CD14-positive monocyte (primary cell): ENCODE data around the gene PHRF1. TPM values are rescaled to one million over a fixed set of nuclear protein-coding genes. Genes with fewer than 3 reads are reported as not detected.
A peak's percentile ranks its signal among the peaks of the same experiment; 100 is the strongest.

Experiments
- DNase-seq, 3 donors: peaks; one replicate each; pipeline ENCODE4 v3.0.0-alpha.2; 2011 to 2022
- H2AFZ ChIP-seq: 2 replicates; pipeline ENCODE4 v1.6.0; 2012; ENCODE audit warnings: mild to moderate bottlenecking, low read depth, low read length, inconsistent platforms; ENCODE audit not compliant: insufficient read depth, poor library complexity, severe bottlenecking
- H3K27ac ChIP-seq, 2 donors: 1 replicate in 1 of 2; 2 replicates in 1 of 2; pipeline ENCODE4 v1.5.1; 2012 to 2013; ENCODE audit warnings: low read length in 2 of 2, control low read depth in 1 of 2, inconsistent platforms in 1 of 2, low read depth in 1 of 2, mild to moderate bottlenecking in 1 of 2
- H3K27me3 ChIP-seq, 2 donors: one replicate each; pipeline versions ENCODE4 v1.6.0 to v1.6.1; 2011 to 2013; ENCODE audit warnings: low read length in 2 of 2; ENCODE audit not compliant: control insufficient read depth in 2 of 2, insufficient read depth in 2 of 2
- H3K36me3 ChIP-seq, 2 donors: replicated peaks in 1 of 2; 1 replicate in 1 of 2; 2 replicates in 1 of 2; pipeline versions ENCODE4 v1.5.1 to v1.6.1; 2012 to 2013; ENCODE audit warnings: low read length in 2 of 2, control low read depth in 1 of 2, inconsistent platforms in 1 of 2, mild to moderate bottlenecking in 1 of 2; ENCODE audit not compliant: insufficient read depth in 2 of 2, control insufficient read depth in 1 of 2
- H3K4me1 ChIP-seq, 2 donors: 1 replicate in 1 of 2; 2 replicates in 1 of 2; pipeline versions ENCODE4 v1.5.1 to v1.6.1; 2012 to 2013; ENCODE audit warnings: low read length in 2 of 2, control low read depth in 1 of 2, inconsistent platforms in 1 of 2, mild to moderate bottlenecking in 1 of 2, moderate library complexity in 1 of 2; ENCODE audit not compliant: insufficient read depth in 2 of 2, control insufficient read depth in 1 of 2
- H3K4me2 ChIP-seq: replicated peaks from 2 replicates; pipeline ENCODE3; 2012; ENCODE audit warnings: low read length, moderate library complexity, mild to moderate bottlenecking; ENCODE audit not compliant: poor library complexity, severe bottlenecking; ENCODE audit errors: extremely low read depth
- H3K4me3 ChIP-seq, 3 experiments: fragments of 200-600 bp in 1 of 3; sonication (generic) in 1 of 3; replicated peaks in 1 of 3; 1 replicate in 2 of 3; 2 replicates in 1 of 3; pipeline ENCODE4 v1.5.1; 2011 to 2013; ENCODE audit warnings: low read length in 3 of 3, mild to moderate bottlenecking in 3 of 3, control low read depth in 2 of 3, low read depth in 2 of 3, inconsistent platforms in 1 of 3, moderate library complexity in 1 of 3
- H3K79me2 ChIP-seq: 2 replicates; pipeline ENCODE4 v1.6.0; 2012; ENCODE audit warnings: mild to moderate bottlenecking, control low read depth, inconsistent platforms, low read length, moderate library complexity; ENCODE audit not compliant: insufficient read depth
- H3K9ac ChIP-seq: 2 replicates; pipeline ENCODE4 v1.6.0; 2017; ENCODE audit warnings: low read length, mild to moderate bottlenecking; ENCODE audit not compliant: insufficient read depth, poor library complexity, severe bottlenecking
- H3K9me3 ChIP-seq, 2 donors: replicated peaks in 1 of 2; 1 replicate in 1 of 2; 2 replicates in 1 of 2; pipeline versions ENCODE4 v1.5.1 to v1.6.1; 2012 to 2013; ENCODE audit warnings: low read length in 2 of 2, control low read depth in 1 of 2; ENCODE audit not compliant: control insufficient read depth in 1 of 2, insufficient read depth in 1 of 2
- H4K20me1 ChIP-seq: 2 replicates; pipeline ENCODE4 v1.6.0; 2012; ENCODE audit warnings: mild to moderate bottlenecking, low read length, control low read depth, moderate library complexity; ENCODE audit not compliant: insufficient read depth
- H3K27ac Mint-ChIP-seq, 7 donors: one replicate each; pipeline ENCODE4 v1.8.0; 2020; ENCODE audit warnings: mild to moderate bottlenecking in 7 of 7, mixed read lengths in 7 of 7, moderate library complexity in 6 of 7, inconsistent platforms in 2 of 7
- H3K27me3 Mint-ChIP-seq, 3 donors: one replicate each; pipeline ENCODE4 v1.8.0; 2021 to 2022; ENCODE audit warnings: low read depth in 3 of 3, mild to moderate bottlenecking in 3 of 3, mixed read lengths in 3 of 3, moderate library complexity in 3 of 3, inconsistent platforms in 1 of 3
- H3K36me3 Mint-ChIP-seq, 2 donors: one replicate each; pipeline ENCODE4 v1.8.0; 2020; ENCODE audit warnings: mixed read lengths in 2 of 2, inconsistent platforms in 1 of 2, mild to moderate bottlenecking in 1 of 2
- H3K4me1 Mint-ChIP-seq: one replicate; pipeline ENCODE4 v1.8.0; 2020; ENCODE audit warnings: mild to moderate bottlenecking, mixed read lengths
- H3K4me3 Mint-ChIP-seq, 2 donors: one replicate each; pipeline ENCODE4 v1.8.0; 2020; ENCODE audit warnings: mild to moderate bottlenecking in 2 of 2, mixed read lengths in 2 of 2, moderate library complexity in 1 of 2
- H3K9me3 Mint-ChIP-seq, 7 donors: one replicate each; pipeline ENCODE4 v1.8.0; 2020 to 2022; ENCODE audit warnings: mixed read lengths in 7 of 7, mild to moderate bottlenecking in 6 of 7, moderate library complexity in 6 of 7, inconsistent platforms in 2 of 7
- CTCF ChIP-seq: fragments of 200-600 bp; IDR thresholded peaks from one replicate; pipeline ENCODE4 v1.8.0; 2022; ENCODE audit warnings: antibody characterized with exemption, mild to moderate bottlenecking
- WGBS: methylation state at CpG from one replicate; pipeline ENCODE4 v1.1.5; 2013; ENCODE audit warnings: missing lambda C conversion rate; ENCODE audit not compliant: insufficient coverage; 5-methylcytosine and 5-hydroxymethylcytosine counted together
- intact Hi-C, 2 donors: fragments of 100-400 bp; cut with micrococcal nuclease; formaldehyde crosslinking; loops; one replicate each; pipeline versions ENCODE4 v1.15.0 to v1.15.1; 2023
- polyA plus RNA-seq, 3 donors: library from polyadenylated mRNA; depleted of rRNA in 1 of 3; unstranded in 2 of 3; stranded (reverse) in 1 of 3; fragments of 300-500 nt in 2 of 3; fragments of >200 nt in 1 of 3; fragmentation: Illumina TruSeq in 2 of 3; gene quantifications; 1 replicate in 2 of 3; 2 replicates in 1 of 3; pipeline ENCODE4 v1.2.3, GENCODE V29; 2012 to 2021

PHRF1 gene
- polyA plus RNA-seq, 3 donors: 1.3 to 11.1 (median 3.3) TPM

DNA sequence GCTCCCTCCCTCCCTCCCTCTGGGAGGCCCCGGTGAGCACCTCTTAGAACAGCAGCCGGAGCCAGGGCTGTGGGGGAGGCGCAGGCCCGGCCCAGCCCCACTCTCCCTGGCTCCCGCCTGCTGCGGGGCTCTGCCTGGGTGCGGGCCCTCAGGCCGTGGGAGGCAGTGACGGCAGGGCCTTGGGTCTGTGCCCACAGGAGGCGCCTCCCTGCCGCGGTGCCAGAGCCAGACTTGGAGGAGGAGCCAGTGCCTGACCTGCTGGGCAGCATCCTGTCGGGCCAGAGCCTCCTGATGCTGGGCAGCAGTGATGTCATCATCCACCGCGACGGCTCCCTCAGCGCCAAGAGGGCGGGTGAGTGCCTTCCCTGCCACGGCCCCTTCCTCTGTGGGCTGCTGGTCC, 30.0 kb downstream of the PHRF1 start:
- Histone ChIP-seq H2AFZ (no peak overlapping the region), H3K4me3 (no peak overlapping the region), H3K9ac (no peak overlapping the region), H3K79me2 (no peaks in the 10 kb centered on the region), H3K4me2 (no peak overlapping the region), H3K27me3 (no peaks in the 10 kb centered on the region), H4K20me1 (peaks cover 30% of the 10 kb centered on the region), H3K36me3 (peaks cover 91 to 99% of the 10 kb centered on the region in 2 donors), H3K4me1 (no peaks in the 10 kb centered on the region), H3K9me3 (no peaks in the 10 kb centered on the region), H3K27ac (no peak overlapping the region)
- H3K4me1 Mint-ChIP-seq: no peaks in the 10 kb centered on the region
- H3K27me3 Mint-ChIP-seq: peaks cover 0 to 2% (median 0%) of the 10 kb centered on the region in 3 donors
- H3K27ac Mint-ChIP-seq: no peak overlapping the region
- H3K36me3 Mint-ChIP-seq: peaks cover 72 to 91% of the 10 kb centered on the region in 2 donors
- WGBS: 87% methylated on average over 14 of the region's 19 CpGs
- intact Hi-C loops: no loop called here
- H3K4me3 Mint-ChIP-seq: no peak overlapping the region
- H3K9me3 Mint-ChIP-seq: no peaks in the 10 kb centered on the region
- no peak for TF ChIP-seq CTCF
- no peak for DNase-seq

DNA sequence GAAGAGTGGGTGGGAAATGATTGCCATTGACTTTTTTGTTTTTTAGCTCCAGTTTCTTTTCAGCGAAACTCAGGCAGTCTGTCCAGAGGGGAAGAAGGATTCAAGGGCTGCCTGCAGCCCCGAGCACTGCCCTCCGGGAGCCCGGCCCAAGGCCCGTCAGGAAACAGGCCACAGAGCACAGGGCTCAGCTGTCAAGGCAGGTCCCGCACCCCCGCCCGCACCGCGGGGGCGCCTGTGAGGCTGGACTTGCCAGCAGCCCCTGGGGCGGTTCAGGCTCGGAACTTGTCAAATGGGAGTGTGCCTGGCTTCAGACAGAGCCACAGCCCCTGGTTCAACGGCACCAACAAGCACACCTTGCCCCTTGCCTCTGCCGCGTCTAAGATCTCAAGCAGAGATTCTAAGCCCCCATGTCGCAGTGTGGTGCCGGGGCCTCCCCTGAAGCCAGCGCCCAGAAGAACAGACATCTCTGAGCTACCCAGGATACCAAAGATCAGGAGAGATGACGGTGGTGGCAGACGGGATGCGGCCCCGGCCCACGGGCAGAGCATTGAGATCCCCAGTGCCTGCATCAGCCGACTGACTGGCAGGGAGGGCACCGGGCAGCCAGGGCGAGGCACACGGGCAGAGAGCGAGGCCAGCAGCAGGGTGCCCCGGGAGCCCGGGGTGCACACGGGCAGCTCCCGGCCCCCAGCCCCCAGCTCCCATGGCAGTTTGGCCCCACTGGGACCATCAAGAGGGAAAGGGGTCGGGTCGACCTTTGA, 30.9 kb downstream of the PHRF1 start:
- Histone ChIP-seq H3K27ac (no peak overlapping the region), H3K9ac (no peak overlapping the region), H3K4me3 (no peak overlapping the region), H3K4me1 (no peaks in the 10 kb centered on the region), H2AFZ (no peak overlapping the region), H3K79me2 (no peaks in the 10 kb centered on the region), H3K36me3 (peaks cover 91 to 99% of the 10 kb centered on the region in 2 donors), H4K20me1 (peaks cover 39% of the 10 kb centered on the region), H3K27me3 (no peaks in the 10 kb centered on the region), H3K9me3 (no peaks in the 10 kb centered on the region), H3K4me2 (no peak overlapping the region)
- Mint-ChIP-seq H3K27ac (peak overlapping the region in 2 of 7 donors; percentile 15 to 16), H3K9me3 (no peaks in the 10 kb centered on the region), H3K27me3 (peaks cover 0 to 2% (median 0%) of the 10 kb centered on the region in 3 donors), H3K4me1 (peaks cover under 1% of the 10 kb centered on the region), H3K4me3 (no peak overlapping the region), H3K36me3 (peaks cover 68 to 91% of the 10 kb centered on the region in 2 donors)
- TF ChIP-seq CTCF: no peak
- DNase-seq: no peak
- intact Hi-C loops: no loop called here
- 95% methylated on average over 35 of the region's 35 CpGs for WGBS
